ENCODE data around the gene ZNF81.
"Not testable (repeated sequence)": the region's sequence is repeated elsewhere in the genome, so short reads cannot be mapped to it uniquely, and the experiment has no call there.

ZNF81 gene

GRCh38 chrX:47843363-47843762 lies 6.7 kb downstream of the ZNF81 start:
- DNase-seq (ENCODE audit: low read depth, low spot score): no peak

GRCh38 chrX:47844117-47844516 lies 7.4 kb downstream of the ZNF81 start:
- no peak for DNase-seq (ENCODE audit: low read depth, low spot score)

- DNase-seq (ENCODE audit: low read depth, low spot score): no peak
Observed at GRCh38 chrX:47846040-47846439, 9.3 kb downstream of the ZNF81 start.

- no peak for DNase-seq (ENCODE audit: low read depth, low spot score)
Observed at GRCh38 chrX:47849778-47850177, 13.1 kb downstream of the ZNF81 start.

- DNase-seq (ENCODE audit: low read depth, low spot score): not testable (repeated sequence)
Observed at GRCh38 chrX:47850389-47850788, 13.7 kb downstream of the ZNF81 start.

- no peak for DNase-seq (ENCODE audit: low read depth, low spot score)
Observed at GRCh38 chrX:47850901-47851300, 14.2 kb downstream of the ZNF81 start.

- no peak for DNase-seq (ENCODE audit: low read depth, low spot score)
Observed at GRCh38 chrX:47854474-47854873, 17.8 kb downstream of the ZNF81 start.

- DNase-seq (ENCODE audit: low read depth, low spot score): no peak
Observed at GRCh38 chrX:47859686-47860085, 23.0 kb downstream of the ZNF81 start.

- DNase-seq (ENCODE audit: low read depth, low spot score): no peak
Observed at GRCh38 chrX:47862680-47863079, 26.0 kb downstream of the ZNF81 start.

- no peak for DNase-seq (ENCODE audit: low read depth, low spot score)
Observed at GRCh38 chrX:47863187-47863586, 26.5 kb downstream of the ZNF81 start.

GRCh38 chrX:47864300-47864699 lies 27.6 kb downstream of the ZNF81 start:
- no peak for DNase-seq (ENCODE audit: low read depth, low spot score)

GRCh38 chrX:47864785-47865184 lies 28.1 kb downstream of the ZNF81 start:
- DNase-seq (ENCODE audit: low read depth, low spot score): no peak

GRCh38 chrX:47873123-47873522 lies 36.4 kb downstream of the ZNF81 start:
- no peak for DNase-seq (ENCODE audit: low read depth, low spot score)

GRCh38 chrX:47877327-47877726 lies 40.6 kb downstream of the ZNF81 start:
- DNase-seq (ENCODE audit: low read depth, low spot score): no peak

- DNase-seq (ENCODE audit: low read depth, low spot score): no peak
Observed at GRCh38 chrX:47878198-47878597, 41.5 kb downstream of the ZNF81 start.

GRCh38 chrX:47879463-47879862 lies 42.8 kb downstream of the ZNF81 start:
- no peak for DNase-seq (ENCODE audit: low read depth, low spot score)

- no peak for DNase-seq (ENCODE audit: low read depth, low spot score)
Observed at GRCh38 chrX:47880927-47881326, 44.2 kb downstream of the ZNF81 start.

GRCh38 chrX:47885501-47885900 lies 48.8 kb downstream of the ZNF81 start:
- DNase-seq (ENCODE audit: low read depth, low spot score): no peak

GRCh38 chrX:47898024-47898423 lies 61.3 kb downstream of the ZNF81 start:
- no peak for DNase-seq (ENCODE audit: low read depth, low spot score)

- DNase-seq (ENCODE audit: low read depth, low spot score): no peak
Observed at GRCh38 chrX:47900833-47901232, 64.1 kb downstream of the ZNF81 start.

GRCh38 chrX:47902161-47902560 lies 65.5 kb downstream of the ZNF81 start:
- DNase-seq (ENCODE audit: low read depth, low spot score): no peak

GRCh38 chrX:47915886-47916493 lies 79.3 kb downstream of the ZNF81 start:
- no peak for DNase-seq (ENCODE audit: low read depth, low spot score)

- no peak for DNase-seq (ENCODE audit: low read depth, low spot score)
Observed at GRCh38 chrX:47918274-47918673, 81.6 kb downstream of the ZNF81 start.

GRCh38 chrX:47927212-47927611 lies 90.5 kb downstream of the ZNF81 start:
- no peak for DNase-seq (ENCODE audit: low read depth, low spot score)
